ENCODE measurements around the gene UBL3. TPM values are rescaled to one million over a fixed set of nuclear protein-coding genes. Genes with fewer than 3 reads are reported as not detected.

UBL3 gene
- total and polyA plus RNA-seq, 2 of the 8 experiments (the other 6 are each of a cell fraction or from before 2014, with no cell fraction given) = 5.3 to 16.1 TPM

DNA sequence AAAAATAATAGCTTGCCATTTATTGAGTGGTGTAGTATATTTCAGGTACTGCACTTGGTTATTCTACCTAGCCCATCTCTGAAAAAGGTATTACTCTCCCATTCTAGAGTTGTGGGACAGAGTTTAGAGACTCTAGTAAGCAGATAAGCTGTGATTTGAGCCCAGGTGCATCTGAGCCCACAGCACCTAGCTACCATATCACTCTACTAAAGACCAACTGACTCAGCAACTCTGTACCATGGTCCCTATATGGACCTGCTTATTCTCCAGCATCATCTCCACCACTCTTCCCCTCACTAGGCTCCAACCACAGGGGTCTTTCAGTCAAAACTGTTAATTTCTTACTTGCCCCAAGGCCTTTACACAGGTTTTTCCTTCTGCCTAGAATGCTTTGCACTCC is 64.4 kb downstream of the UBL3 start:
- Histone ChIP-seq H3K79me2 (ENCODE audit: control insufficient read depth in 1 of 2, insufficient read depth in 2 of 2, low read length in 2 of 2) (peaks cover 0 to 52% of the 10 kb centered on the region in 2 experiments; a peak in 2 of 4 replicates), H3K4ac (replicated peaks; ENCODE audit: insufficient read length, low read depth, low read length) (no peak overlapping the region), H3K23ac (ENCODE audit: insufficient read length) (no peak overlapping the region), H2AK5ac (ENCODE audit: low read depth, low read length) (no peak overlapping the region), H4K8ac (ENCODE audit: extremely low read depth, insufficient read depth, low read length) (no peak overlapping the region), H3K27me3 (replicated peaks in 1 of 4; ENCODE audit: control insufficient read depth in 3 of 4, extremely low read depth in 1 of 4, insufficient read depth in 3 of 4, low read length in 3 of 4) (no peaks in the 10 kb centered on the region), H3K36me3 (ENCODE audit: control insufficient read depth in 2 of 4, insufficient read depth in 4 of 4, low read length in 3 of 4) (no peaks in the 10 kb centered on the region), H2BK15ac (ENCODE audit: low read length) (no peak overlapping the region), H3K9me3 (ENCODE audit: insufficient read depth in 2 of 2, low read depth in 1 of 2, low read length in 1 of 2) (no peaks in the 10 kb centered on the region), H3K14ac (ENCODE audit: insufficient read length) (no peak overlapping the region), H4K91ac (replicated peaks; ENCODE audit: insufficient read length, low read length) (no peak overlapping the region), H2BK12ac (ENCODE audit: low read depth, low read length) (no peak overlapping the region), H3K4me2 (ENCODE audit: insufficient read depth in 1 of 2, low read depth in 2 of 2, low read length in 2 of 2) (no peak overlapping the region), H3K56ac (replicated peaks; ENCODE audit: insufficient read length, low read depth, low read length) (no peak overlapping the region), H3K4me1 (replicated peaks in 1 of 4; ENCODE audit: control insufficient read depth in 3 of 4, insufficient read depth in 4 of 4, low read length in 3 of 4) (no peaks in the 10 kb centered on the region), H3K18ac (ENCODE audit: extremely low read depth, low read length) (no peak overlapping the region), H2BK20ac (ENCODE audit: low read length) (no peak overlapping the region), H4K20me1 (replicated peaks in 1 of 2; ENCODE audit: control insufficient read depth in 1 of 2, insufficient read depth in 2 of 2, low read length in 2 of 2) (no peaks in the 10 kb centered on the region), H3K4me3 (ENCODE audit: extremely low read depth in 1 of 4, insufficient read depth in 2 of 4, low read depth in 3 of 4, low read length in 4 of 4) (no peak overlapping the region), H3K9ac (replicated peaks in 1 of 4; ENCODE audit: extremely low read depth in 1 of 4, low read depth in 3 of 4, low read length in 3 of 4) (peak overlapping the region in 1 of 4 experiments; percentile 43; a peak in 1 of 7 replicates), H3K79me1 (ENCODE audit: low read depth, low read length) (no peaks in the 10 kb centered on the region), H4K5ac (ENCODE audit: insufficient read length, low read depth, low read length) (no peak overlapping the region), H3K23me2 (ENCODE audit: low read depth, low read length) (no peaks in the 10 kb centered on the region), H2BK5ac (ENCODE audit: low read depth, low read length) (no peak overlapping the region), H2BK120ac (replicated peaks; ENCODE audit: low read depth, low read length) (no peak overlapping the region), H2AFZ (ENCODE audit: low read length) (no peak overlapping the region), H3K27ac (ENCODE audit: low read depth, low read length) (no peak overlapping the region)
- no peak for FAIRE-seq
- ChIA-PET POLR2A (ENCODE audit: partially characterized antibody) (no interaction called here), CTCF (ENCODE audit: partially characterized antibody) (interaction anchor here (0.5 to 1.4 kb wide), 5 partner anchors 12 to 327 kb away, joined by 3 to 4 read pairs (median 3); no protein-coding TSS in a partner anchor)
- no peak for DNase-seq (ENCODE audit: low read depth in 1 of 2, low spot score in 2 of 2)
- TF ChIP-seq PHF8 (conservative IDR thresholded peaks at IDR 0.05; ENCODE audit: low read depth, low read length) = no peak
